GM18951 (cell line): ENCODE measurements around the gene CLCNKB.

Source experiments
- POLR2A ChIP-seq: IDR thresholded peaks from 4 replicates; pipeline ENCODE4 v1.6.1; 2011; ENCODE audit warnings: mild to moderate bottlenecking; ENCODE audit not compliant: insufficient read length, insufficient read depth; ENCODE audit errors: extremely low read depth
- in situ Hi-C: fragments of 300-500 bp; cut with MboI; formaldehyde crosslinking; loops from one replicate; pipeline ENCODE4 v1.12.0; 2022; ENCODE audit warnings: low sequenced_read_pairs, mixed read lengths, inconsistent platforms; ENCODE audit not compliant: unreplicated experiment

CLCNKB gene

DNA sequence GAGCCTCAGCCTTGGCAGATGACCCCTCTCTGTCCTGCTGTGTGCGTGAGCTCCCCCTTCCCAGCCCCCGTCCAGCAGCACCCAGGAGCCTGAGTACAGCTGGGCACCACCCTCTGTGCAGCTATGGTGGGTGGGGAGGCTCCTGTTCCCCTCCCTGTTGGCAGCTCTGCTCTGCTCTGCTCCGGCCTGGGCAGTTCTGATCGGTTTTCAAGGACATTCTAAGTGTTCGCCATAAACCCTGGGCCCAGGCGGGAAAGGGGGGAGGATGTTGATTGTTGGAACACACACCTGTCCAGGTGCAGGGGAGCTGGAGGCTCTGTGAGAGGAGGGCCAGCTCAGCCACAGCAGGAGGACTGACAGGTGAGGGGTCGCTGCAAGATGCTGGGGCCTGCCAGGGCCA is at the start of gene CLCNKB:
TSS of gene CLCNKB (plus strand) at position 262 of the 400 bp plus-strand sequence. CDS start 711 bp downstream, outside the sequence.
- no peak for TF ChIP-seq POLR2A
- in situ Hi-C loops, result no loop called here

DNA sequence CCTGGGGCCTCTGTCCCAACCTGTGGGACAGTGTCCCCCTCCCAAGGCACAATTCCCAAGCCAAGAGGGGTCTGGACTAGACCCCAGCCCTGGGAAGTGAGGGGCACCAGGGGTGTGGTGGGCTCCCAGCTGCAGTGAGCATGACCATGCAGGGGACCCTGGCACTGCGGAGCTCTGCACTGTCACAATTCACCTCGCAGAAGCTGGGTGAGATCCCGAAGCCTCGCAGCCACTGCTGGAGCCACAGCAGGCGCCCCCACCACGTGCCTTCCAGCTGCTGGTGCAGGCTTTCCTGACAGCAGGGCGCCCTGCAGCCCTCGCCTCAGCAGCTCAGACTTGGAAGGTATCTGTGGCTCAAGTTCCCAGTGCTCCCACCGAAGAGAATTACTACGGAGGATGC is 49.5 kb upstream of the CLCNKB start:
- TF ChIP-seq POLR2A, result no peak
- in situ Hi-C loops, result no loop called here

DNA sequence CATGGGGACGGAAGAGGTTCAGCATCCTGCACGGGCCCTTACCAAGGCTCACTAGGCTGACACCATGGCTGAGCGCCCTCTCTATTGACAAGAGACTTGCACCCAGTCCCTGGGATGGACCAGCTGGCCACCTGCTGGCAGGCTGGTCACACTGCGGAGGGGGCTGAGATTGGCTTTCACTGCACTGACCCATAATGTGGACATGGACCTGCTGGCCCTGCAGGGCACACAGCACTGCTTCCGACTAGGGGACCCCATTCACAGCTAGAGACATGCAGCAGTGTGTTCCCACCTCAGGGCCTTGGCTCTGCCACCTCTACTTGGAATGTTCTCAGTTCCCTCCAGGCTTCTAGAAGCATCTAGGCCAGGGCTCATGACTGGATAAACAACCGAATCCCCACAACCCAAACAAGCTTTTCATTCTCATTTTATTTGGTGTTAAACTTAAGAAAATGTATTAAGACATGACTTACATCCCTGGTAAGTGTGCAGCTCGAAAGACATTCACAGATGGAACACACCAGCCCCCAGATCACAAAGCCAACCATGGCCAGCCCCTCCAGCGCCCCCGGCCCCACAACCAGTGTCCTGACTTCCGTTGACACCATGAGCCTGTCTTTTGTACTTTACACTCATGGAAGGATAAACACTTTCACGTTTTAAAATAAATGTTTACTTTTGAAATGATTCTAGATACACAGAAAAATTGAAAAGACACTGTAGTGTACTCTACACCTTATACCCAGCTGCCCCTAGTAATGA is 48.8 kb upstream of the CLCNKB start:
- no peak for TF ChIP-seq POLR2A

DNA sequence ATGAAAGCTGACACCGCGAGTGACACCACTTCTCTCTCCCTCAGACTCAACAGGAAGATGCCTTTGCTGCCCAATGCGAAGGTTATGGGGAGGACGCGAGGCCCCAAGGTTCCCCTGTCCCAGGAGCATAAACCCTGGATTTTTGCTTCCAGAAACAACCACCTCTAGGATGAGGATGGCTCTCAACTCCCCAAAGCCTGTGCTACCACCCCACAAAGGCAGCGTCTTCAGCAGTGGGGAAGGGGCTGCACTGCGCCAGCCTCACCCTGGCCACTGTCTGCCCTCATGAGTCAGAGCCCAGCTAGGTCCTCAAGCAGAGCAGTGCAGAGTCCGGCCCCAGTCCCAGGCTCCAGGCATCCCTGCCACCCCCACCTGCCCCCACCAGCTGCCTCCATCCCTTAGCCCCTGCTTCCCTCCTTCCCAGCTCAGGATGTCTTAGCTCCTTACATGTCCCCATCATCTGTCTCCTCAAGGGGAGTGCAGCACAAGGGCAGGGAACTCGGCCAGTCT is 46.5 kb upstream of the CLCNKB start:
- no peak for TF ChIP-seq POLR2A
- in situ Hi-C loops, result no loop called here

More for the DNA sequence above, 48.8 kb upstream of the CLCNKB start:
- in situ Hi-C loops, result no loop called here

DNA sequence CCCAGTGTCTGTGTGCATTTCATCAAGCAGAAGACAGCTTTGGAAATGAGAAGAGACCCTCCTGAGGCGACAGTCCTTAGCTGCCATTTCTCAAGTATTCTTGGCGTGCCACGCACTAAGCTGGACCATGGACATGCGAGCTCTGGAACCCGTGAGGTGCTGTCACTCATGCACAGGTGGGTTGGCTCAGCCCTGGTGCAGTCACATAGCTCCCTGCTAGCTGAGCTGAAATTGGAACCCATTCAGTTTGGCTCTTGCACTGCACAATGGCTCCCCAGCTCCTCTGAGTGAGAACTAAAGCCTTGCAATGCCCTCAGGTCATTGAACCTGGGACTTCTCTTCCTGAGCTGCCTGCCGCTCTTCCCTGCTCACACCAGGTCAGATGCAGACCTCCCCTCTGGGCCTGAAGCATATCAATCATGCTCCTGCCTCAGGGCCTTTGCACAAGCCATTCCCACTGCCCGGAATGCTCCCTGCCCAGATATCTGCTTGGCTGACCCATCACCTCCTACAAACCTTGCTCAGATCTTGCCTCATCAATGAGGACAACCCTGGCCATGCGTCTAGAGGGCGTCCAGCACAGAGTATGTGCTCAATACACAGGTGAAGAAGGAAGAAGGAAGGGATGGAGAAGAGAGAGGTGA is 45.8 kb upstream of the CLCNKB start:
- TF ChIP-seq POLR2A, result no peak
- in situ Hi-C loops, result no loop called here

DNA sequence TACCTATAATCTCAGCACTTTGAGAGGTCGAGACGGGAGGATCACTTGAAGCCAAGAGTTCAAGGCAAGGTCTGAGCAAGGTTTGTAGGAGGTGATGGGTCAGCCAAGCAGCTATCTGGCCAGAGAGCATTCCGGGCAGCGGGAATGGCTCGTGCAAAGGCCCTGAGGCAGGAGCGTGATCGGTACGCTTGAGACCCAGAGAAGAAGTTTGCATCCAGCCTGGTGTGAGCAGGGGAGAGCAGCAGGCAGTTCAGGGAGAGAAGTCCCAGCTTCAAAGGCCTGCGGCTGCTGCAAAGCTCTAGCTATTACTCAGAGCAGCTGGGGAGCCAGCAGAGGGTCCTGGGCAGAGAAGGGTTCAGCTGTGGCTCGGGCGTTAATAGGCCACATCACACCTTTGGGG is 44.7 kb upstream of the CLCNKB start:
- in situ Hi-C loops, result no loop called here
- no peak for TF ChIP-seq POLR2A

DNA sequence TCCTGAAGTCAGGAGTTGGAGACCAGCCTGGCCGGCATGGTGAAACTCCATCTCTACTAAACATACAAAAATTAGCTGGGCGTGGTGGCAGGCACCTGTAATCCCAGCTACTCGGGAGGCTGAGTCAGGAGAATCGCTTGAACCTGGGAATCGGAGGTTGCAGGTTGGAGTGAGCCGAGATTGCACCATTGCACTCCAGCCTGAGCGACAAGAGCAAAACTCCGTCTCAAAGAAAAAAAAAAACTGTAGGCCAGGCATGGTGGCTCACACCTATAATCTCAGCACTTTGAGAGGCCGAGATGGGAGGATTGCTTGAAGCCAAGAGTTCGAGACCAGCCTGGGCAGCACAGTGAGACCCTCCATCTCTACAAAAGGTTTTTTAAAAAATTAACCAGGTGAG is 42.3 kb upstream of the CLCNKB start:
- in situ Hi-C loops, result loop anchor here (10.0 kb wide), 1 partner anchor 196 kb away; the partner anchor contains the start of gene UQCRHL

DNA sequence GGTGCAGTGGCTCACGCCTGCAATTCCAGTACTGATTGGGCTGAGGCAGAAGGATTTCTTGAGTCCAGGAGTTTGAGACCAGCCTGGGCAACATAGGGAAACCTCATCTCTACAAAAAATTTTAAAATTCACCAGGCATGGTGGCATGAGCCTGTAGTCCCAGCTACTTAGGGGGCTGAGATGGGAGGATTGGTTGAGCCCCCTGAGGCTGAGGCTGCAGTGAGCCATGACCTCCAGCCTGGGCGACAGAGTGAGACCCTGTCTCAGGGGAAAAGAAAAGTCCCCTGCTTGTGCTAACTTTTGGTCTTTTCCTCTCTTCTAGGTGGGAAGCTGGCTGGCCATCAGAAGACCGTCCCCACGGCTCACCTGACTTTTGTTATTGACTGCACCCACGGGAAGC is 38.0 kb upstream of the CLCNKB start:
- in situ Hi-C loops, result loop anchor here (10.0 kb wide), 1 partner anchor 201 kb away; the partner anchor contains the start of gene UQCRHL

DNA sequence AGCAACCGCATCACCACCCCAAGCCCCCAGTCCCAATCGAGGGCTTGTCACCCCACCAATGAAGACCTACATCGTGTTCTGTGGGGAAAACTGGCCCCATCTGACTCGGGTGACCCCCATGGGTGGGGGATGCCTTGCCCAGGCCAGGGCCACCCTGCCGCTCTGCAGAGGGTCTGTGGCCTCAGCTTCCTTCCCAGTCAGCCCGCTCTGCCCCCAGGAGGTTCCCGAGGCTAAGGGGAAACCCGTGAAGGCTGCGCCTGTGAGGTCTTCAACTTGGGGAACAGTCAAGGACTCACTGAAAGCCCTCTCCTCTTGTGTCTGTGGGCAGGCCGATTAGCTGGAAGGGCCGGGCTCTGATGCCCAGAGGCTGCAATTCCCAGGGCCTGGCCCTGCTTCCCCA is 37.6 kb upstream of the CLCNKB start:
- in situ Hi-C loops, result loop anchor here (10.0 kb wide), 1 partner anchor 201 kb away; the partner anchor contains the start of gene UQCRHL
- no peak for TF ChIP-seq POLR2A

More for the DNA sequence above, 38.0 kb upstream of the CLCNKB start:
- TF ChIP-seq POLR2A, result no peak

DNA sequence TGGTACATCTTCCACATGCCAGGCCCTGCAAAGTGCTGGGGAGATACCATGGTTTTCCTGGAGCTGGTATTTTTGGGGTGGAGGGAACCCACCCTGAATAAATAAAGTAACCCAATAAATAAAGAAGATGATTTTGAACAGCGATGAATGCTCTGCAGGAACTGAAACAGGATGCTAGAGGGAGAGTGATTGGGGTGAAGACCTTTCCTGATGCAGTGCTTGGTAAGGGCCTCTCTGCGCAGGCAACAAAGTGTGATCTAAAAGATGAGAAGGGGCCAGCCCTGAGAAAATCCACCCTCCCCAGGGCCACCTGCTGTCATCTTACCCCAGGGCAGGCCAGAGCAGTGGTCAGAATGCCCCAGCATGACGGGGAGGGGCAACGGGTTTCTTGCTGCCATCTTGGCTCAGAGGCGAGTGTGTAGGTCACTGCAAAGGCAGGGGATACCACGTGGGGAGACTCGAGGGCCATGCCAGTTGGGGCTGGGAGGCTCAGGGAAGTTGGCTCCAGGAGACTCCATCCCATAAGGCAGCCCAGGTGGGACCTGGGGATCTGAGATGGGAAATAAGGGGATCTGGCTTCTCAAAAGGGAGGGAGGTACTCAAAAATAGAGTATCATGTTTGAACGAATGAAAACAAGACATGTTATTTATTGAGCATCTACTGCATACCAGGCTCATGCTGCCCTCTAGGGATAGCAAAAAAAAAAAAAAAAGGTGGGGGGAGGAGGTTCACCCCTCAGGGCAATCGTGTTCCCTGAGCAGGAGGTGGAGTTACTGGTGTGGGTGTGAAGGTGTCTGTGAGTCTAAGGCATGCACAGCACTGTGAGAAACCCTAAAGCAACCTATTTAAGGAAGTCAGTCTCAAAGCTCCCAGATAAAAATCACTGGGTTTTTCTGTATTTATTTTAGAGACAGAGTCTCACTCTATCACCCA is 36.8 kb upstream of the CLCNKB start:
- in situ Hi-C loops, result loop anchor here (10.0 kb wide), 1 partner anchor 202 kb away; the partner anchor contains the start of gene UQCRHL
- no peak for TF ChIP-seq POLR2A

DNA sequence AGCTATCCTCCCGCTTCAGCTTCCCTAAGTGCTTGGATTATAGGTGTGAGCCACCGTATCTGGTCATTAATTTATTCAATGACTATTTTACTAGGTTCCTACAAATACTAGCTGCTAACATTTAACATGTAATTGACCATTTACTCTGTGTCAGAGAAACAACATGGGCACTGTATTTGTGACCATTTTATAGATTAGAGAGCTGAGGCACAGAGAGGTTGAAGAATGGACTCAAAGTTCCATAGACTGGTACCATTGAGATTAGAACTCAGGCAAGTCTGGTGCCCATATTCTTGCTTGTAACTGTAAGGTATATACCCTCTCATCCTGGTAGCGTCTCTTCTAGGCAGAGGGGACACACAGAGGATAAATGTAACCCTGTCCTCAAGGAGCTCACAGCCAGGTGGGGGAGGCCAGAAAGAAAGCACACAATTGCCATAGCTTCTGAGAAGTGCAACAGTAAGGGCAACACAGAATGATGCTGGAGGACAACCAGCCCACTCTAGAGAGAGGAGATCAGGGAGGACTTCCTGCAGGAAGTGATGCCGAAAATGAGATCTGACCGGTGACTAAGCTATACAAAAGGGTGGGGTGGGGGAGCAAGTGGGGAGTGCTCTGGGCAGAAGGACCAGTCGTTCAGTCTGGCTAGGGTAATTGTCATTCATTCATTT is 35.8 kb upstream of the CLCNKB start:
- in situ Hi-C loops, result loop anchor here (10.0 kb wide), 1 partner anchor 203 kb away; the partner anchor contains the start of gene UQCRHL
- no peak for TF ChIP-seq POLR2A

DNA sequence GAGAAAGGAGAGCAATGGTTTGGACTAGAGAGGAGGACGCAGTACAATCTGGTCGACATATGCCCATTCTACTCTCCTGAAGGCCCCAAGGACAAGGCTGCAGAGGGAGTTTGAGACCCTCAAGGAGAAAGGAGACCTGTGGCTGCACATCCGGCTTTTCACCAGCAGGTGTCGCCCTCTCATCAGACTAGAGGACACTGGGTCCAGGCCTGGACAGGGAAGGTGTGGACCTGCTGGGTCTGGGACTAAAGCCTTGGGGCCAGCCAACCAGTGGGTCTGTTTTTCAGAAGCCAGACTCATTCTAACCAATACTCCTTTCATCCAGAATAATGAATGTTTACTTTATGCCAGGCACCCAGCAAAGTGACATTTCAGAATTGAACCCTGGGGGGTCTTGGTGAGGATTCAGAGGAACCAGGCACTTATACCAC is 34.5 kb upstream of the CLCNKB start:
- in situ Hi-C loops, result loop anchor here (10.0 kb wide), 1 partner anchor 204 kb away; the partner anchor contains the start of gene UQCRHL

DNA sequence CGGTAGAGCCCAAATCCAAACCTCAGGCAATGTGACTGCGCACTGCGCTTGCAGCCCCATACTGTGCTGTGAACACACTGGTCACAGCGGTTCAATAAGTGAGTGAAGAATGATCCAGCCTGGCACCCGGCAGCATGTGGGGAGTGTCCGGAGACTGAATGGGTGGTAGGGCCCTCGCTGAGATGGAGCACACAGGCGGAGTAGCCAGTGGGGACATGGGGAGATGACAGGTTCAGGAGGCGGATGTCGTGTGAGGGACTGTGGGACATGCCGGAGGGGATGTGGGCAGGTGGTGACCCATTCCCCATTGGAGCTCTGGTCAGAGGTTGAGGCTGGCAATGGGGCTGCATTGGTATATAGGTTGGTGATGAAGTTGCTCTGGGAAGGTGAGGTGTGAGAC is 33.9 kb upstream of the CLCNKB start:
- in situ Hi-C loops, result loop anchor here (10.0 kb wide), 1 partner anchor 205 kb away; the partner anchor contains the start of gene UQCRHL

More for the DNA sequence above, 34.5 kb upstream of the CLCNKB start:
- no peak for TF ChIP-seq POLR2A

More for the DNA sequence above, 33.9 kb upstream of the CLCNKB start:
- TF ChIP-seq POLR2A, result no peak
